B cell (primary cell): Measurements from ENCODE around the gene ARF5. TPM values are rescaled to one million over a fixed set of nuclear protein-coding genes. Genes with fewer than 3 reads are reported as not detected.

ENCODE experiments used
- ATAC-seq: fragments of 200-7000 bp; cut with Tn5 transposase; one replicate; pipeline ENCODE4 v1.10.0; 2021; ENCODE audit warnings: low read depth, mild to moderate bottlenecking, moderate number of reproducible peaks, moderate library complexity
- CTCF ChIA-PET: fragments of 350-600 bp; sonication (Branson Sonifier 250); formaldehyde crosslinking; loops from one replicate; lab custom pipeline; 2021; ENCODE audit warnings: antibody characterized with exemption, inconsistent platforms; lab: Charles Lee
- POLR2A ChIA-PET: fragments of 350-600 bp; sonication (Branson Sonifier 250); formaldehyde crosslinking; loops from one replicate; lab custom pipeline; 2021; ENCODE audit warnings: antibody characterized with exemption; lab: Charles Lee
- DNase-seq: peaks from one replicate; pipeline ENCODE4 v3.0.0; 2013
- H2AFZ ChIP-seq: 2 replicates; pipeline ENCODE4 v1.6.1; 2012; ENCODE audit warnings: mild to moderate bottlenecking, low read depth, low read length; ENCODE audit not compliant: insufficient read depth, poor library complexity, severe bottlenecking
- H3K27ac ChIP-seq, 2 donors: 1 replicate in 1 of 2; 2 replicates in 1 of 2; pipeline ENCODE4 v1.5.1; 2012 to 2013; ENCODE audit warnings: low read length in 2 of 2, mild to moderate bottlenecking in 2 of 2, moderate library complexity in 1 of 2
- H3K27me3 ChIP-seq, 4 experiments: fragments of 200-600 bp in 1 of 4; sonication (generic) in 1 of 4; replicated peaks in 1 of 4; 1 replicate in 2 of 4; 2 replicates in 2 of 4; pipeline versions ENCODE4 v1.6.1 to v1.7.0; 2013 to 2016; ENCODE audit warnings: low read length in 3 of 4, mild to moderate bottlenecking in 2 of 4, mixed read lengths in 1 of 4, moderate library complexity in 1 of 4; ENCODE audit not compliant: insufficient read depth in 4 of 4, control insufficient read depth in 3 of 4; ENCODE audit errors: control extremely low read depth in 1 of 4
- H3K36me3 ChIP-seq, 2 experiments: replicated peaks in 1 of 2; 1 replicate in 1 of 2; 2 replicates in 1 of 2; pipeline versions ENCODE4 v1.6.1 to v1.7.1; 2013; ENCODE audit warnings: low read length in 1 of 2; ENCODE audit not compliant: insufficient read depth in 2 of 2, control insufficient read depth in 1 of 2; ENCODE audit errors: control extremely low read depth in 1 of 2, extremely low read depth in 1 of 2
- H3K4me1 ChIP-seq, 2 donors: fragments of 200-600 bp in 1 of 2; sonication (generic) in 1 of 2; 1 replicate in 1 of 2; 2 replicates in 1 of 2; pipeline versions ENCODE4 v1.5.1 to v1.6.1; 2013 to 2017; ENCODE audit warnings: low read length in 2 of 2; ENCODE audit not compliant: control insufficient read depth in 2 of 2, insufficient read depth in 2 of 2
- H3K4me2 ChIP-seq: replicated peaks from 2 replicates; pipeline ENCODE3; 2012; ENCODE audit warnings: mild to moderate bottlenecking, low read depth, low read length; ENCODE audit not compliant: poor library complexity, severe bottlenecking
- H3K4me3 ChIP-seq, 5 experiments: fragments of 200-600 bp in 1 of 5; sonication (generic) in 1 of 5; 1 replicate in 3 of 5; 2 replicates in 2 of 5; pipeline versions ENCODE4 v1.5.1 to v1.7.0; 2011 to 2016; ENCODE audit warnings: low read length in 4 of 5, mild to moderate bottlenecking in 4 of 5, low read depth in 2 of 5, control low read depth in 1 of 5, moderate library complexity in 1 of 5; ENCODE audit not compliant: insufficient read depth in 1 of 5; ENCODE audit errors: control extremely low read depth in 1 of 5, extremely low read depth in 1 of 5
- H3K79me2 ChIP-seq: fragments of 200-600 bp; sonication (generic); one replicate; pipeline ENCODE4 v1.6.0; 2016; ENCODE audit warnings: low read length; ENCODE audit not compliant: control insufficient read depth, insufficient read depth
- H3K9ac ChIP-seq: fragments of 200-600 bp; sonication (generic); 2 replicates; pipeline ENCODE4 v1.6.1; 2017; ENCODE audit warnings: mild to moderate bottlenecking, low read length, moderate library complexity
- H3K9me3 ChIP-seq, 3 donors: one replicate each; pipeline versions ENCODE4 v1.6.1 to v1.7.1; 2013; ENCODE audit warnings: low read length in 2 of 3; ENCODE audit not compliant: control insufficient read depth in 2 of 3, insufficient read depth in 1 of 3; ENCODE audit errors: control extremely low read depth in 1 of 3
- H4K20me1 ChIP-seq: 2 replicates; pipeline ENCODE4 v1.6.0; 2012; ENCODE audit warnings: mild to moderate bottlenecking, low read length; ENCODE audit not compliant: insufficient read depth, control insufficient read depth, poor library complexity, severe bottlenecking
- H3K27ac Mint-ChIP-seq: one replicate; pipeline ENCODE4 v1.8.0; 2021; ENCODE audit warnings: mixed read lengths
- H3K27me3 Mint-ChIP-seq: one replicate; pipeline ENCODE4 v1.8.0; 2021; ENCODE audit warnings: mixed read lengths
- H3K4me1 Mint-ChIP-seq: one replicate; pipeline ENCODE4 v1.8.0; 2021; ENCODE audit warnings: mixed read lengths
- H3K4me3 Mint-ChIP-seq: one replicate; pipeline ENCODE4 v1.8.0; 2021; ENCODE audit warnings: mixed read lengths
- H3K9me3 Mint-ChIP-seq: one replicate; pipeline ENCODE4 v1.8.0; 2022; ENCODE audit warnings: mixed read lengths; ENCODE audit not compliant: insufficient read depth
- EZH2 ChIP-seq: IDR thresholded peaks from 2 replicates; pipeline ENCODE4 v1.6.1; 2012; ENCODE audit warnings: borderline replicate concordance, low read depth, mild to moderate bottlenecking, moderate library complexity, low read length; ENCODE audit not compliant: insufficient read depth, poor library complexity, severe bottlenecking
- WGBS: methylation state at CpG from one replicate; pipeline ENCODE4 v1.1.5; 2013; ENCODE audit warnings: missing lambda C conversion rate; ENCODE audit not compliant: insufficient coverage; 5-methylcytosine and 5-hydroxymethylcytosine counted together
- intact Hi-C: fragments of 100-400 bp; cut with micrococcal nuclease; formaldehyde crosslinking; loops from one replicate; pipeline ENCODE4 v1.10.0; 2022
- polyA plus RNA-seq: library from polyadenylated mRNA; depleted of rRNA; stranded (reverse); fragments of >200 nt; gene quantifications from 2 replicates; pipeline ENCODE4 v1.2.3, GENCODE V29; 2012
- total RNA-seq, 2 donors: library from RNA; stranded (reverse); fragments of 120-200 nt in 1 of 2; gene quantifications; 1 replicate in 1 of 2; 2 replicates in 1 of 2; pipeline versions ENCODE4 v1.2.3 to v1.2.4, GENCODE V29; 2013 to 2022
- TF ChIP-seq, protein P1 (sequence below): fragments of 200-600 bp; IDR thresholded peaks from one replicate; pipeline ENCODE4 v1.8.0; 2022; ENCODE audit warnings: antibody characterized with exemption, mild to moderate bottlenecking

Gene ARF5
- total and polyA plus RNA-seq, 2 donors (not counting 1 experiment from before 2014, with no cell fraction given) = 77.1 to 234 TPM

- peaks cover 70% of the 10 kb centered on the region for H3K4me1 Mint-ChIP-seq
- H3K36me3 ChIP-seq = peaks cover 0 to 27% of the 10 kb centered on the region in 2 experiments
- H3K4me1 ChIP-seq = peaks cover 44 to 53% of the 10 kb centered on the region in 2 donors
- WGBS = 36% methylated on average over 10 of the region's 12 CpGs
- no peaks in the 10 kb centered on the region for H3K27me3 ChIP-seq
- CTCF ChIA-PET = no interaction called here
- no peaks in the 10 kb centered on the region for H3K9me3 Mint-ChIP-seq
- ATAC-seq = no peak
- peaks cover 29% of the 10 kb centered on the region for H4K20me1 ChIP-seq
- peak overlapping the region; percentile 84 to 97 (median 95) for H3K4me3 ChIP-seq
- peak overlapping the region; percentile 55 to 89 for H3K27ac ChIP-seq
- peaks cover 0 to 2% (median 0%) of the 10 kb centered on the region in 3 donors for H3K9me3 ChIP-seq
- DNase-seq = no peak
- peak overlapping the region; percentile 95 for H3K4me2 ChIP-seq
- H3K27ac Mint-ChIP-seq = peak overlapping the region; percentile 75
- peaks cover 54% of the 10 kb centered on the region for H3K79me2 ChIP-seq
- peak overlapping the region; percentile 89 for H3K4me3 Mint-ChIP-seq
- POLR2A ChIA-PET = interaction anchor here (0.5 to 1.3 kb wide), 2 partner anchors 67 to 138 kb away, joined by 3 to 4 read pairs; no protein-coding TSS in a partner anchor
- H3K9ac ChIP-seq = peak overlapping the region; percentile 95
- intact Hi-C loops = loop anchor here (1.0 to 5.0 kb wide), 3 partner anchors 67 to 1153 kb away; partner anchors contain the start of gene CALU
- H3K27me3 Mint-ChIP-seq = no peaks in the 10 kb centered on the region
- TF ChIP-seq EZH2 = no peak
- TF ChIP-seq, protein P1, sequence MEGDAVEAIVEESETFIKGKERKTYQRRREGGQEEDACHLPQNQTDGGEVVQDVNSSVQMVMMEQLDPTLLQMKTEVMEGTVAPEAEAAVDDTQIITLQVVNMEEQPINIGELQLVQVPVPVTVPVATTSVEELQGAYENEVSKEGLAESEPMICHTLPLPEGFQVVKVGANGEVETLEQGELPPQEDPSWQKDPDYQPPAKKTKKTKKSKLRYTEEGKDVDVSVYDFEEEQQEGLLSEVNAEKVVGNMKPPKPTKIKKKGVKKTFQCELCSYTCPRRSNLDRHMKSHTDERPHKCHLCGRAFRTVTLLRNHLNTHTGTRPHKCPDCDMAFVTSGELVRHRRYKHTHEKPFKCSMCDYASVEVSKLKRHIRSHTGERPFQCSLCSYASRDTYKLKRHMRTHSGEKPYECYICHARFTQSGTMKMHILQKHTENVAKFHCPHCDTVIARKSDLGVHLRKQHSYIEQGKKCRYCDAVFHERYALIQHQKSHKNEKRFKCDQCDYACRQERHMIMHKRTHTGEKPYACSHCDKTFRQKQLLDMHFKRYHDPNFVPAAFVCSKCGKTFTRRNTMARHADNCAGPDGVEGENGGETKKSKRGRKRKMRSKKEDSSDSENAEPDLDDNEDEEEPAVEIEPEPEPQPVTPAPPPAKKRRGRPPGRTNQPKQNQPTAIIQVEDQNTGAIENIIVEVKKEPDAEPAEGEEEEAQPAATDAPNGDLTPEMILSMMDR = no peak
- peak overlapping the region; percentile 87 for H2AFZ ChIP-seq
These were observed 3.6 kb upstream of the ARF5 start for GRCh38 chr7:127584648-127585043.
